ENCODE data around the gene C6orf89. TPM values are rescaled to one million over a fixed set of nuclear protein-coding genes. Genes with fewer than 3 reads are reported as not detected.

The C6orf89 gene
- 57.9 TPM for total RNA-seq
- long read RNA-seq, full-length matches to known transcripts = 60 of 104 reads
- long read RNA-seq, partial matches to known transcripts = 10 of 104 reads
- long read RNA-seq, other reads (novel, unspliced or antisense) = 34 of 104 reads

- intact Hi-C loops (cut with DNase I) = loop anchor here (10.0 kb wide), 1 partner anchor 129 kb away; no protein-coding TSS in a partner anchor
- Histone ChIP-seq H3K4me3 (peak within 1 kb of the TSS; percentile 93), H3K27me3 (no peaks in the 10 kb centered on the region), H3K9me3 (no peaks in the 10 kb centered on the region), H3K36me3 (no peaks in the 10 kb centered on the region), H3K4me1 (peaks cover 5% of the 10 kb centered on the region), H3K27ac (peak within 1 kb of the TSS; percentile 91)
- TF ChIP-seq, protein P1, sequence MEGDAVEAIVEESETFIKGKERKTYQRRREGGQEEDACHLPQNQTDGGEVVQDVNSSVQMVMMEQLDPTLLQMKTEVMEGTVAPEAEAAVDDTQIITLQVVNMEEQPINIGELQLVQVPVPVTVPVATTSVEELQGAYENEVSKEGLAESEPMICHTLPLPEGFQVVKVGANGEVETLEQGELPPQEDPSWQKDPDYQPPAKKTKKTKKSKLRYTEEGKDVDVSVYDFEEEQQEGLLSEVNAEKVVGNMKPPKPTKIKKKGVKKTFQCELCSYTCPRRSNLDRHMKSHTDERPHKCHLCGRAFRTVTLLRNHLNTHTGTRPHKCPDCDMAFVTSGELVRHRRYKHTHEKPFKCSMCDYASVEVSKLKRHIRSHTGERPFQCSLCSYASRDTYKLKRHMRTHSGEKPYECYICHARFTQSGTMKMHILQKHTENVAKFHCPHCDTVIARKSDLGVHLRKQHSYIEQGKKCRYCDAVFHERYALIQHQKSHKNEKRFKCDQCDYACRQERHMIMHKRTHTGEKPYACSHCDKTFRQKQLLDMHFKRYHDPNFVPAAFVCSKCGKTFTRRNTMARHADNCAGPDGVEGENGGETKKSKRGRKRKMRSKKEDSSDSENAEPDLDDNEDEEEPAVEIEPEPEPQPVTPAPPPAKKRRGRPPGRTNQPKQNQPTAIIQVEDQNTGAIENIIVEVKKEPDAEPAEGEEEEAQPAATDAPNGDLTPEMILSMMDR (IDR thresholded peaks at IDR 0.05) = peak; percentile 81
- ATAC-seq (peak; percentile 100), DNase-seq (peak; percentile 98)
These were observed at the start of gene C6orf89 for GRCh38 chr6:36885461-36886401. C6orf89 (plus strand) TSS chr6:36885952; CDS start chr6:36899445, 13,493 bp downstream.

- ATAC-seq (no peak), DNase-seq (no peak)
- H3K27me3 ChIP-seq = peaks cover 7% of the 10 kb centered on the region
- TF ChIP-seq, protein P1 (IDR thresholded peaks at IDR 0.05) = no peak
- peaks cover 22% of the 10 kb centered on the region for H3K4me1 ChIP-seq
- H3K27ac ChIP-seq = no peak overlapping the region
- intact Hi-C loops (cut with DNase I) = no loop called here
- no peaks in the 10 kb centered on the region for H3K9me3 ChIP-seq
- no peaks in the 10 kb centered on the region for H3K36me3 ChIP-seq
- H3K4me3 ChIP-seq = no peak overlapping the region
These were observed 49.4 kb upstream of the C6orf89 start for GRCh38 chr6:36836111-36837021.

DNA sequence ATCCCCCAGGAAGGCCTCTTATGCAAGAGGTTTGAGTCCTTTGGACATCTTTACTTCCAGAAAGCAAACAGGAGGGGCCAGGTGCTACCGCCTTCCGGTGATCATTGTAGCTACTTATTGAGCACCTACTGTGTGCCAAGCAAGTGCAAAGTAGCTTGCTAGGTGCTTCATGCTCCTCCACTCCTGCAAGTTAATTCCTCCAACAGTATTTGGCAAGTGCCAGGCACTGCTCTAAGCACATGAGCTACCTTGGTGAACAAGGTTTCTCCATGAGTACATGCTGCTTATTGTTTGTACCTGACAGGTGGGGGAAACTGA is 48.8 kb upstream of the C6orf89 start:
- intact Hi-C loops (cut with DNase I) = no loop called here
- no peak for ATAC-seq

GRCh38 chr6:36837686-36838085 is 48.1 kb upstream of the C6orf89 start:
- no peaks in the 10 kb centered on the region for H3K9me3 ChIP-seq
- intact Hi-C loops (cut with DNase I) = no loop called here

More for the DNA sequence above, 48.8 kb upstream of the C6orf89 start:
- Histone ChIP-seq H3K9me3 (no peaks in the 10 kb centered on the region), H3K27ac (no peak overlapping the region), H3K4me3 (no peak overlapping the region), H3K27me3 (peaks cover 7% of the 10 kb centered on the region), H3K36me3 (no peaks in the 10 kb centered on the region), H3K4me1 (peaks cover 25% of the 10 kb centered on the region)
- TF ChIP-seq, protein P1 (IDR thresholded peaks at IDR 0.05) = no peak
- DNase-seq = no peak

More at GRCh38 chr6:36837686-36838085, 48.1 kb upstream of the C6orf89 start:
- Histone ChIP-seq H3K27me3 (peaks cover 7% of the 10 kb centered on the region), H3K36me3 (no peaks in the 10 kb centered on the region), H3K4me1 (peaks cover 25% of the 10 kb centered on the region), H3K27ac (no peak overlapping the region), H3K4me3 (no peak overlapping the region)
- TF ChIP-seq, protein P1 (IDR thresholded peaks at IDR 0.05) = no peak
- no peak for ATAC-seq
- no peak for DNase-seq

Measured in upper lobe of right lung (tissue), 1 donor.